PC-9 (cell line): ENCODE measurements around the gene NECAB3. TPM values are rescaled to one million over a fixed set of nuclear protein-coding genes. Genes with fewer than 3 reads are reported as not detected.
"Not testable (repeated sequence)": the region's sequence is repeated elsewhere in the genome, so short reads cannot be mapped to it uniquely, and the experiment has no call there.

Source experiments
- BruUV-seq: library from RNA; stranded (reverse); fragments of 400-500 nt; replicated peaks from 2 replicates; lab custom pipeline; 2021; lab: Mats Ljungman, UMichigan
- CTCF ChIA-PET: fragments of 300-600 bp; sonication (Branson Sonifier 250); formaldehyde crosslinking; loops from one replicate; lab custom pipeline; 2022; ENCODE audit warnings: antibody characterized with exemption; lab: Charles Lee
- POLR2A ChIA-PET: fragments of 300-600 bp; sonication (Branson Sonifier 250); formaldehyde crosslinking; loops from one replicate; lab custom pipeline; 2022; ENCODE audit warnings: antibody characterized with exemption; ENCODE audit not compliant: unreplicated experiment; lab: Charles Lee
- DNase-seq, 2 experiments: peaks; one replicate each; pipeline versions ENCODE4 v3.0.0 to v3.0.0-alpha.2; 2015 to 2022; ENCODE audit warnings: mixed read lengths in 1 of 2
- H2AFZ ChIP-seq: fragments of 200-600 bp; sonication (generic); 2 replicates; pipeline ENCODE4 v1.8.1; 2017; ENCODE audit warnings: antibody characterized with exemption
- H3F3A ChIP-seq: fragments of 200-600 bp; sonication (generic); 2 replicates; pipeline ENCODE4 v1.8.1; 2017; ENCODE audit warnings: antibody characterized with exemption, mild to moderate bottlenecking, low read depth; ENCODE audit not compliant: insufficient read depth
- H3K27ac ChIP-seq: fragments of 200-600 bp; sonication (generic); 2 replicates; pipeline ENCODE4 v1.6.1; 2016; ENCODE audit warnings: mixed run types
- H3K27me3 ChIP-seq: fragments of 200-600 bp; sonication (generic); 2 replicates; pipeline ENCODE4 v1.6.1; 2016; ENCODE audit warnings: low read depth, mixed run types; ENCODE audit not compliant: insufficient read depth
- H3K36me3 ChIP-seq: fragments of 200-600 bp; sonication (generic); 2 replicates; pipeline ENCODE4 v1.6.1; 2016; ENCODE audit warnings: low read depth, mixed run types
- H3K4me1 ChIP-seq: fragments of 200-600 bp; sonication (generic); replicated peaks from 2 replicates; pipeline ENCODE4 v1.6.1; 2016; ENCODE audit warnings: mixed run types; ENCODE audit not compliant: insufficient read depth
- H3K4me2 ChIP-seq: fragments of 200-600 bp; sonication (generic); 2 replicates; pipeline ENCODE4 v1.6.1; 2017; ENCODE audit warnings: mixed run types
- H3K4me3 ChIP-seq: fragments of 200-600 bp; sonication (generic); 2 replicates; pipeline ENCODE4 v1.6.1; 2016; ENCODE audit warnings: mixed run types
- H3K79me2 ChIP-seq: fragments of 200-600 bp; sonication (generic); 2 replicates; pipeline ENCODE4 v1.6.1; 2017; ENCODE audit warnings: low read depth, mixed run types
- H3K9me2 ChIP-seq: fragments of 200-600 bp; sonication (generic); 2 replicates; pipeline ENCODE4 v1.8.1; 2017; ENCODE audit warnings: mild to moderate bottlenecking; ENCODE audit not compliant: insufficient read depth
- H3K9me3 ChIP-seq: fragments of 200-600 bp; sonication (generic); 2 replicates; pipeline ENCODE4 v1.8.1; 2016; ENCODE audit warnings: low read depth; ENCODE audit not compliant: insufficient read depth
- H4K20me1 ChIP-seq: fragments of 200-600 bp; sonication (generic); 2 replicates; pipeline ENCODE4 v1.8.1; 2017; ENCODE audit not compliant: insufficient read depth
- CTCF ChIP-seq: fragments of 200-600 bp; sonication (generic); conservative IDR thresholded peaks from 2 replicates; pipeline ENCODE4 v1.6.1; 2017; ENCODE audit warnings: mixed run types, antibody characterized with exemption, mild to moderate bottlenecking, moderate library complexity
- EZH2 ChIP-seq: fragments of 200-600 bp; sonication (generic); IDR thresholded peaks from 2 replicates; pipeline ENCODE4 v1.8.0; 2017; ENCODE audit warnings: antibody characterized with exemption, low read depth
- intact Hi-C: fragments of 100-400 bp; cut with micrococcal nuclease; formaldehyde crosslinking; loops from one replicate; pipeline ENCODE4 v1.10.0; 2022; ENCODE audit not compliant: unreplicated experiment
- total RNA-seq: library from RNA; stranded (reverse); gene quantifications from 2 replicates; pipeline ENCODE4 v1.2.3, GENCODE V29; 2021

NECAB3 gene
- total RNA-seq, 1 experiment from 2014 or later = 72.1 TPM

DNA sequence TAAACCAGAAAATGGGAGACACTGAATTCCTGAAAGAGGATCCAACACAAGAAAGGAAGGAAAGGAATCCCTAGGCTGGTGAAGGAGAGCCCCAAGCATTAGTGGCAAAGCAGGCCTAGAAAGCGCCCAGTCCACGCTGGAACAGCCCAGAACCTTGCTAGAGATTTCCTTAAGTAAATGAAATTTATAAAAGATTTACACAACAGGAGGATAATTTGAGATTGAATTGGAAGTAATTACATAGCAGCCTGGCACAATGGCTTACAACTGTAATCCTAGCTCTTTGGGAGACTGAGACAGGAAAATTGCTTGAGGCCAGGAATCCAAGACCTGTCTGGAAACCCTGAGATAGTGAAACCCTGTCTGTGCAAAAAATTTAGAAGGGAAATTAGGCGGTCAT, 38.9 kb downstream of the NECAB3 start:
- H3K27ac ChIP-seq = no peak overlapping the region
- no TSS peak for BruUV-seq
- no peaks in the 10 kb centered on the region for H3F3A ChIP-seq
- H2AFZ ChIP-seq = no peak overlapping the region
- no peak overlapping the region for H3K4me2 ChIP-seq
- no peak for DNase-seq
- no peak overlapping the region for H3K4me3 ChIP-seq
- no peaks in the 10 kb centered on the region for H3K27me3 ChIP-seq
- POLR2A ChIA-PET = no interaction called here
- CTCF ChIA-PET = no interaction called here
- H3K9me2 ChIP-seq = no peaks in the 10 kb centered on the region
- no peaks in the 10 kb centered on the region for H4K20me1 ChIP-seq
- no peaks in the 10 kb centered on the region for H3K9me3 ChIP-seq
- TF ChIP-seq CTCF = no peak
- TF ChIP-seq EZH2 = no peak
- H3K4me1 ChIP-seq = no peaks in the 10 kb centered on the region
- intact Hi-C loops = no loop called here
- peaks cover 10% of the 10 kb centered on the region; the same call in 1 of the 2 replicates for H3K36me3 ChIP-seq
- no peaks in the 10 kb centered on the region for H3K79me2 ChIP-seq

DNA sequence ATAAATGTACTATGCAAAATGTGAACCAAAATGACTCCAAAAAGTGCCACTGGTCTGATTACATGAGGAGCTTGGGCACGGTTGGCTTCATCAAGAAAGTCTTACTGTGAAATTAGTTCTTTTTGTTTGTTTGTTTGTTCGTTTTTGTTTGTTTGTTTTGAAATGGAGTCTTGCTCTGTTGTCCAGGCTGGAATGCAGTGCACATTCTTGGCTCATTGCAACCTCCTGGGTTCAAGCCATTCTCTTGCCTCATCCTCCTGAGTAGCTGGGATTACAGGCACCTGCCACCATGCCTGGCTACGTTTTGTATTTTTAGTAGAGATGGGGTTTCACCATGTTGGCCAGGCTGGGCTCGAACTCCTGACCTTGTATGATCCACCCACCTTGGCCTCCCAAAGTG, 42.3 kb downstream of the NECAB3 start:
- H3K27me3 ChIP-seq, DNase-seq, H3K79me2 ChIP-seq, H3K9me3 ChIP-seq, BruUV-seq, intact Hi-C loops, H3K4me2 ChIP-seq, H3K27ac ChIP-seq, H3K4me1 ChIP-seq, H3K4me3 ChIP-seq, H4K20me1 ChIP-seq, H2AFZ ChIP-seq, H3K9me2 ChIP-seq, CTCF ChIA-PET, H3F3A ChIP-seq: not testable (repeated sequence)
- POLR2A ChIA-PET = interaction anchor here (0.6 kb wide), 1 partner anchor 187 kb away, joined by 3 read pairs; no protein-coding TSS in a partner anchor
- peaks cover 10% of the 10 kb centered on the region; the same call in 1 of the 2 replicates for H3K36me3 ChIP-seq

DNA sequence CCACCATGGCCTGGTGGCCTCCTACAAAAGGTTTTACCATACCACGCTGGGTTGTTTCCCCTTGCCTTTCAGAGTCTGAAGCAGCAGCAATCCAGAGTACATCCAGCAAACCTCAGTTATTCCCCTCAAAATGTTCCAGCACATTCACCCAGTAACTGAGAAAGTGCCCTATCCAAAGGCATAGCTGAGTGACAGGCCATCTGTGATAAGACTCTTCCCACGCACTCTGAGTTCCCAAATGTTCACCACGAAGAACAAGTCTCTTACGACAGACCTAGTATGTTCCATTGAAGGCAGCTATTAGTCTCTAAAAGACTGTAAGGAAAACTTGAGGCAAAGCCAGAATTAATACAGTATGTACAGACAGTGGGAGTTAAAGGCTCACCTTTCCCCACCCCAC, 43.7 kb downstream of the NECAB3 start:
- Histone ChIP-seq H3K79me2 (no peaks in the 10 kb centered on the region), H3K36me3 (0 out of 2 replicates have a peak, but pooled peaks cover 6% of the 10 kb centered on the region), H3K4me1 (no peaks in the 10 kb centered on the region), H3K27me3 (no peaks in the 10 kb centered on the region), H3K9me3 (no peaks in the 10 kb centered on the region), H4K20me1 (no peaks in the 10 kb centered on the region; the same call in 1 of the 2 replicates), H3K27ac (no peak overlapping the region), H3F3A (no peaks in the 10 kb centered on the region), H3K4me3 (no peak overlapping the region), H3K9me2 (no peaks in the 10 kb centered on the region), H2AFZ (no peak overlapping the region), H3K4me2 (no peak overlapping the region)
- TF ChIP-seq CTCF (no peak), EZH2 (no peak)
- CTCF ChIA-PET = no interaction called here
- DNase-seq = no peak
- POLR2A ChIA-PET = no interaction called here
- no TSS peak for BruUV-seq
- intact Hi-C loops = no loop called here

DNA sequence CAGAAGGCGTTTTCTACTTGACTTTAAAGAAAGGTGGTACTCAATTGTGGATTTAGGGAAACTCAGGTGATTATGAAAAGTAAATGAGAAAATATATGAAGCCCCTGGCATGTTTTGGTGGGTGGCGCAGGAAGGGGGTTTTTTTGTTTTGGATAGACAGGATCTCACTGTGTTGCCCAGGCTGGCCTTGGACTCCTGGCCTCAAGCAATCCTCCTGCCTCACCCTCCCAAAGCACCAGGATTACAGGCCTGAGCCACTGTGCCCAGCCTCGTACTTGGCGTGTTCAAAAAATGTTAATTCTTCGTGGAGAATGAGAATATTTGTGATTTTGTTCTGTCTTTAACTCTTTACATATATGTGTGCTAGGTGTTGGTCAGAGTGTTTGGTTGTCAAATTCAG, 44.2 kb downstream of the NECAB3 start:
- no peaks in the 10 kb centered on the region for H3K27me3 ChIP-seq
- TF ChIP-seq EZH2 (no peak), CTCF (no peak)
- no peak overlapping the region for H2AFZ ChIP-seq
- H3K79me2 ChIP-seq = no peaks in the 10 kb centered on the region
- ChIA-PET POLR2A (no interaction called here), CTCF (no interaction called here)
- H3K4me1 ChIP-seq = no peaks in the 10 kb centered on the region
- H3K27ac ChIP-seq = no peak overlapping the region
- no TSS peak for BruUV-seq
- no peak overlapping the region for H3K4me2 ChIP-seq
- intact Hi-C loops = no loop called here
- H4K20me1 ChIP-seq = no peaks in the 10 kb centered on the region; the same call in 1 of the 2 replicates
- H3K4me3 ChIP-seq = no peak overlapping the region
- H3K36me3 ChIP-seq = 0 out of 2 replicates have a peak, but pooled peaks cover 9% of the 10 kb centered on the region
- H3F3A ChIP-seq = no peaks in the 10 kb centered on the region
- DNase-seq = no peak
- no peaks in the 10 kb centered on the region for H3K9me3 ChIP-seq
- H3K9me2 ChIP-seq = no peaks in the 10 kb centered on the region
